NCI-H82 treated with DMSO at 0.1 percent for 48 hours (cell line): Measurements from ENCODE around the gene FAM3C.

Experiments used
- DNase-seq: peaks from one replicate; lab custom pipeline; 2025; ENCODE audit not compliant: unreplicated experiment; lab: John Stamatoyannopoulos, UW

Gene FAM3C

DNA sequence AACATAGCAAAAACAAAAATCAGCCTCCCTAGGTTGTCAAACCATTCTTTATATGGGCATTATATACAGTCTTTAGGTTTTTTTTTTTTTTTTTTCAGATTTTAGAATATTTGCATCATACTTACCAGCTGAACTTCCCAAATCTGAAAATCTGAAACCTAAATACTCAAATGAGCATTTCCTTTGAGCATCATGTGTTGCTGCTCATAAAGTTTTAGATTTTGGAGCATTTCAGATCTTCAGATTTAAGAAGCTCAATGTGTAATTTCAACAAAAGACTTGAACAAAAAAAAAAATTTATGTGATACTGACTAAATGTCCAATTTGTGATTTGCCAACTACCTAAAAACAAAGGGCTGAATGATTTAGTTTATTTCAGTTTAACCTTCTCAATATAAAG is 13.6 kb downstream of the FAM3C start:
- DNase-seq: no peak

GRCh38 chr7:121379930-121380329 is 16.2 kb downstream of the FAM3C start:
- DNase-seq: no peak

- no peak for DNase-seq
Observed at GRCh38 chr7:121376979-121377378, 19.1 kb downstream of the FAM3C start.

GRCh38 chr7:121373177-121373576 is 22.9 kb downstream of the FAM3C start:
- no peak for DNase-seq

- DNase-seq: no peak
Observed at GRCh38 chr7:121372376-121373010, 23.6 kb downstream of the FAM3C start.

GRCh38 chr7:121371883-121372282 is 24.2 kb downstream of the FAM3C start:
- DNase-seq: no peak

DNA sequence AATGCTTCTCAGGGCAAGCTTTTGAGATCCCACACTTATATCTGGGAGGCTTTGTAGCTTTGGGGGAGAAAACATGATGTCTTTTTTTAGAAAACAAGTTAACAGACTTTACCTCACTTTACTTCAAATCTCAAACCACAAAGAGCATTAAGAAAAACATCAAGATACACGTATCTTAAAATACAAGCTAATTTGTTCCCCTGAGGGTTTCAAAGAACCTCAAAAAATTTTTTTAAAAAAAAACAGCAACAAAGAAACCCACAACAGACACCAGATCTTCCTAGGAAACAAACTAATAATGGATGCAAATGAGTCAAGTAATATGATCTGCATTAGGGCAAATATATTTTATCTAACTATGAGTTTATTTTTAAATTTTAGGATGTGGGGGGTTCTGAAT is 24.7 kb downstream of the FAM3C start:
- DNase-seq: no peak

DNA sequence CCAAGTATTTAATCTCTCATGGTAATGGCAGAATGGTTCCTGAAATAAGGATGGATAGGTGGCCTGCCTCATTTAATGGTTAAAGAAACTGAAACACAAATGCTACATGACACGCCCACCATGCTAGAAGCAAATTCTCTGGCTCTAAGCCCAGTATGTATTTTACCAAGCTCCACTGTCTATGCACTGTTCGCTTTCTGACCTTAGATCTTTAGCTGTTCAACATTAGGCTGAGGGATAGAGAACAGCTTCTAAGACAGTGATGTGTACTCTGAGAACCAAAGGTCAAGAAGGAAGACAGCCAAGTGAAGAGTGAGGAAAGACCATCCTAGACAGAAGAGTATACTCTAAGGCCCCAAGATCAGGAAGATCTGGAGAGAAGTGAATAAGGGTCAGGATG is 26.6 kb downstream of the FAM3C start:
- DNase-seq: no peak

GRCh38 chr7:121366852-121367431 is 29.2 kb downstream of the FAM3C start:
- DNase-seq: no peak

DNA sequence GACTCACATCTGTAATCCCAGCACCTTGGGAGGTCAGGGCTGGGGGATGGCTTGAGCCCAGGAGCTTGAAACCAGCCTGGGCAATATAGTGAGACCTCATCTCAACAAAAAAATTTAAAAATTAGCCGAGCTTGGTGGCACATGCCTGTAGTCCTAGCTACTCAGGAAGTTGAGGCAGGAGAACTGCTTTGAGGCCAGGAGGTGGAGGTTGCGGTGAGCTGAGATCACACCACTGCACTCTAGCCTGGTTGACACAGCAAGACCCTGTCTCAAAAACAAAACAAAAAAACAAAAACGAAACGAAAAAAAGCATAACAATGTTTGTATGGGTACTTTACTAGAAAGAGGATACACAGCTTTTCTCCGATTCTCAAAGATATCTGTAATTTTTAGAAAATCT is 35.5 kb downstream of the FAM3C start:
- no peak for DNase-seq

- DNase-seq: no peak
Observed at GRCh38 chr7:121355574-121355973, 40.5 kb downstream of the FAM3C start.

GRCh38 chr7:121352323-121352722 is 43.8 kb downstream of the FAM3C start:
- no peak for DNase-seq

DNA sequence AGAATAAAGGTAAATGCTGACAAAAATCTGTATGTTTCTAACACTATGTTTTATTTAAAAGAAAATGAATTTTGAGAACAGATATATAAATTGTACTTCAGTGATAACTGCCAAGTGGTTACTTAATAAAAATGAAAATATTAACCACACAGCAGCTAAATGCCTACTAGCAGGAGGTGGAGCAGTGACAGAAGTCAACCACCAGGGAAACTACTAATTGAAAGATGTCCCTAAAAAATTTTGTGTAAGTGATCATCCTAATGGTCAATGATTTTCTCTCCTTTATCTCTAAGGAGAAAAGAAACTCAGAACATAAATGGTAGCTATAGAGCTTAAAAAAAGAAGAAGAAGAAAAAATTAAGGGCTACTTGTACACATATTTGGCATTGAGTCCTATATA is 44.4 kb downstream of the FAM3C start:
- no peak for DNase-seq

- DNase-seq: no peak
Observed at GRCh38 chr7:121344497-121344896, 51.6 kb downstream of the FAM3C start.

DNA sequence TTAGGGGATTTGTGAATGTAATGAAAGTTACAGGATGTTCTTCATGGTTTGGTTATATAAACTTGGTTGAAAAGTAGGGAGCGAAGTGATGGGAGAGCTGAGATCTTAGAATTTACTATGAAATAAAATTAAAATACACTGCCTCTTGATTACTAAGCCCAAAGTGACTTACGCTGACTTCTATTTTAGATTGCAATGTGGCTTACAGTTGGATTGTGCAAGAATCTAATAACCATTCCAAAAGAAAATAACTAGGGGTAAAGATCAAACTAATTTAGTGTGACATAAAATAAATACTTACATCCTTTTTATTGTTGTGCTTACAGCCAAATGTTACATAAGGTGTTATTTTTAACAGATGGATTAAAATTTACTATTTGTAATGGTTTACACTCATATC is 52.0 kb downstream of the FAM3C start:
- no peak for DNase-seq

GRCh38 chr7:121343302-121343701 is 52.8 kb downstream of the FAM3C start:
- DNase-seq: no peak

DNA sequence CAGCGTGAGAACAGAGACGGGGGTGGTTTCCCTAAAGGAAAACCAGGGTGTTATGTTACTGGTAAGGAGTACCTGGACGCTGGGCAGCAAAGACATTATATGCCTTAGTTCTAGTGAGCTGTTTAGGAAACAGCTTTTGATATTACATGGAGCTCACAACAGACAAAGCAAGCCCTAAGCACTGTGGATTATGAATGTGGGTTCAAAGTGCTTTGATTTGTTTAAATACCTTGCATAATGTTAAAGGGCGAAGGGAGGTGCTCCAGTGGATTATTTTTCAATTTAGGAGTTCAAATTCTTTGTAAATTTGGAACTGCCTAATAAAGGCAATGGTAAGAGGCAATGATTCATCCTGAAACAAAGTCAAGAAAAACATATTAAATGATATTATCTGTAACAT is 53.5 kb downstream of the FAM3C start:
- no peak for DNase-seq

DNA sequence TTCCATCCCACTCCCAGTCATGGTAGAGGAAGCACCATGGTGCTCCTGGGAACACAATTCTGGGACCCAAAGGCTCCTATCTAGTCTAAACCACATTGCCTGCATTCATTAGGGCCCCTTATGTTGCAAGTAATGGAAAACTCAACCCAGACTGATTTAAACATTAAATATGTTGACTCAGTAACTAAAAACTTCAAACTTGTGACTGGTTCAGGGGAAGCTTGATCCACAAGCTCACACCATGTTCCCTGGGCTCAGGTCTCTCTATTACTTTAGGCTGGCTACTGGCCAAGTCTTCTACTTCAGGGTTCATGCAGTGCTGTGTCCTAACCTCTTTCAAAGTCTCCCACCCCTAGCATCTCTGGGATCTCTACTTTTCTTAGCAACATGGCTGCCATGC is 54.2 kb downstream of the FAM3C start:
- DNase-seq: no peak

- DNase-seq: no peak
Observed at GRCh38 chr7:121339082-121339481, 57.0 kb downstream of the FAM3C start.

- no peak for DNase-seq
Observed at GRCh38 chr7:121337398-121337797, 58.7 kb downstream of the FAM3C start.

GRCh38 chr7:121336579-121336978 is 59.5 kb downstream of the FAM3C start:
- DNase-seq: no peak

- DNase-seq: no peak
Observed at GRCh38 chr7:121334875-121335648, 61.0 kb downstream of the FAM3C start.
